ENCODE data around the gene GCDH.
A peak's percentile ranks its signal among the peaks of the same experiment; 100 is the strongest.

The GCDH gene

DNA sequence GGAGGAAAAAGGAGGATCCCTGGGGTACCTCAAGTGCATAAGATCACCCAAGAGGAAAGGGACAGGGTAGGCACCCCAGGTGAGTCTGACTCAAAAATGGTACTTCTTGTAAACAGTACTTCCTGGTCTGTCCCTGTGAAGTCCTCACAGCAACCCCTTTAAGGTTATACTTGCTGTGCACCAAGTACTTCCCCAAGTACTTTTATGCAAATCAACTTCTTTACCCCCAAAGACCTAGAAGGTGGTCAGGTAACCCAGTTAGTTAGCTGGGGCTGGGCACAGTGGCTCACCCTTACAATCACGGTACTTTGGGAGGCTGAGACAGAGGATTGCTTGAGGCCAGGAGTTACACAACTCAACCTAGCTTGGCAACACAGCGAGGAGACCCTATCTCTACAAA lies 49.9 kb downstream of the GCDH start:
- DNase-seq (ENCODE audit: low read depth in 2 of 2) = no peak

DNA sequence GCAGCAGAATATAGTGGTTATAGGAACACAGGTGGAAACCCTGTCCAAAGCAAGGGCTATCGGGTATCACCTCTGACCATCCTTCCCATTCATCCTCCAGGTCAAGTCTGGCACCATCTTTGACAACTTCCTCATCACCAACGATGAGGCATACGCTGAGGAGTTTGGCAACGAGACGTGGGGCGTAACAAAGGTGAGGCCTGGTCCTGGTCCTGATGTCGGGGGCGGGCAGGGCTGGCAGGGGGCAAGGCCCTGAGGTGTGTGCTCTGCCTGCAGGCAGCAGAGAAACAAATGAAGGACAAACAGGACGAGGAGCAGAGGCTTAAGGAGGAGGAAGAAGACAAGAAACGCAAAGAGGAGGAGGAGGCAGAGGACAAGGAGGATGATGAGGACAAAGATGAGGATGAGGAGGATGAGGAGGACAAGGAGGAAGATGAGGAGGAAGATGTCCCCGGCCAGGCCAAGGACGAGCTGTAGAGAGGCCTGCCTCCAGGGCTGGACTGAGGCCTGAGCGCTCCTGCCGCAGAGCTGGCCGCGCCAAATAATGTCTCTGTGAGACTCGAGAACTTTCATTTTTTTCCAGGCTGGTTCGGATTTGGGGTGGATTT lies 52.6 kb downstream of the GCDH start:
- no peak for DNase-seq (ENCODE audit: low read depth in 2 of 2)

DNA sequence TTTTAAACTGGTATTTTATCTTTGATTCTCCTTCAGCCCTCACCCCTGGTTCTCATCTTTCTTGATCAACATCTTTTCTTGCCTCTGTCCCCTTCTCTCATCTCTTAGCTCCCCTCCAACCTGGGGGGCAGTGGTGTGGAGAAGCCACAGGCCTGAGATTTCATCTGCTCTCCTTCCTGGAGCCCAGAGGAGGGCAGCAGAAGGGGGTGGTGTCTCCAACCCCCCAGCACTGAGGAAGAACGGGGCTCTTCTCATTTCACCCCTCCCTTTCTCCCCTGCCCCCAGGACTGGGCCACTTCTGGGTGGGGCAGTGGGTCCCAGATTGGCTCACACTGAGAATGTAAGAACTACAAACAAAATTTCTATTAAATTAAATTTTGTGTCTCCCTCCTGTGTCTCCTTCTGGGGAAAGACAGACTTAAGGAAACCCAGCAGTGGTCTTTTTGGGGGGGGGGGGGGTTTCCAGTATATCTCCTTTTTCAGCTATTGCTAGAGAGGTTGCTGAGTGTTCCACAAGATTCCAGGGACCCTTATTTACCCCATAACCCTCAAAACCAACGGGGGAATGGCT lies 53.2 kb downstream of the GCDH start:
- DNase-seq (ENCODE audit: low read depth in 2 of 2) = no peak

DNA sequence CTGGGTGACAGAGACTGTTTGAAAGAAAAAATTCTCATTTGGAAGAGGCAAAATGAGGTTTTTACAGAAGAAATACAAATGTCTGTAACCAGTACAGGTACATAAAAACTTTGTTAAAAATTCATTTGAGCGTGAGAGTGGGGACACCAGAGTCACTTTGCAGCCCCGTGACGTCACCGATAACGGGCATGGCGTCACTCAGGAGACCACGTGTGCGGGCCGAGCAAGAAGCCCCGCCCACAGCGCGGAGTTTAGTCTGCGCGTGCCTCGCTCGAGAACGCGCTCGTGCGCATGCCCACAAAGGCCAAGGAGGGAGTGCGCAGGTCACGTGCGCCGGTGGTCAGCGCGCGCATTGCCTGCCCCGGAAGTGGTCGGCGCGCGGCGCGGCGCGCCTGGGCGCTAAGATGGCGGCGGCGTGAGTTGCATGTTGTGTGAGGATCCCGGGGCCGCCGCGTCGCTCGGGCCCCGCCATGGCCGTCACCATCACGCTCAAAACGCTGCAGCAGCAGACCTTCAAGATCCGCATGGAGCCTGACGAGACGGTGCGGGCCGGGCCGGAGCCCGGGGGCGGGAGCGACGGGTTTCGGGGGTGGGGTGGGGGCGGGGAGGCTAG lies 54.6 kb downstream of the GCDH start, which contains the start of gene RAD23A:
Gene RAD23A, plus strand, starts transcription at position 384 of the 613 bp plus-strand sequence. Its CDS starts 87 bp downstream, at position 471.
- DNase-seq (ENCODE audit: low read depth in 2 of 2) = peak; percentile 97 to 98

DNA sequence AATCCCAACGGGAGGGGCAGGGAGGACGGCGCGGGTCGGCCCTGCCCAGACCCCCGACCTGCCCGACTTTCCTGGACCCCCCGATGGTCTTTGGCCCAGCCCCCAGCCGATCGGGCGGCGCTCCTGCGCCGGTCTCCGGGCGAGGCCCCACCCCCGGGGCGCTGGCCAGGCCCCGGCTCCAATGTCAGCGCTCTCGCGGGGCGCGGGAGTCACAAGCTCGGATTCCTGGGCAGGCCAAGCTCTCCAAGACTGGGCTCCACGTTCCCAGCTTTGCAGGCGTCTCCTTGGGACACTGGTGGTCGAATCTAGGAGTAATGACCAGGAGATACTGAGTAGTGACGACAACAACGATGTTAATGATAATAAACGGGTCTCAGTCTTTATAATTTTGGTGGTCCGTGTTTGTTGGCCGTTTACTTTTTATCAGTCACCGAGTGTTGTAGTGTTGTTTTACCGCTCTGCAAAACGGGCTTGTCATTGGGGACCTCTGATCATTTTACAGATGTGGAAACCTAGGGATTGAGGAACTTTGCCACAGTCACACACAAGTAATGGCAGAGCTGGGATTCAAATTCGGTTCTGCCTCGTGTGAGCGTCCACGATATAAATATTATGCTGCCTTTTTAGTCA lies 55.2 kb downstream of the GCDH start:
- DNase-seq (ENCODE audit: low read depth in 2 of 2) = peak in 1 of 2 donors; percentile 33

DNA sequence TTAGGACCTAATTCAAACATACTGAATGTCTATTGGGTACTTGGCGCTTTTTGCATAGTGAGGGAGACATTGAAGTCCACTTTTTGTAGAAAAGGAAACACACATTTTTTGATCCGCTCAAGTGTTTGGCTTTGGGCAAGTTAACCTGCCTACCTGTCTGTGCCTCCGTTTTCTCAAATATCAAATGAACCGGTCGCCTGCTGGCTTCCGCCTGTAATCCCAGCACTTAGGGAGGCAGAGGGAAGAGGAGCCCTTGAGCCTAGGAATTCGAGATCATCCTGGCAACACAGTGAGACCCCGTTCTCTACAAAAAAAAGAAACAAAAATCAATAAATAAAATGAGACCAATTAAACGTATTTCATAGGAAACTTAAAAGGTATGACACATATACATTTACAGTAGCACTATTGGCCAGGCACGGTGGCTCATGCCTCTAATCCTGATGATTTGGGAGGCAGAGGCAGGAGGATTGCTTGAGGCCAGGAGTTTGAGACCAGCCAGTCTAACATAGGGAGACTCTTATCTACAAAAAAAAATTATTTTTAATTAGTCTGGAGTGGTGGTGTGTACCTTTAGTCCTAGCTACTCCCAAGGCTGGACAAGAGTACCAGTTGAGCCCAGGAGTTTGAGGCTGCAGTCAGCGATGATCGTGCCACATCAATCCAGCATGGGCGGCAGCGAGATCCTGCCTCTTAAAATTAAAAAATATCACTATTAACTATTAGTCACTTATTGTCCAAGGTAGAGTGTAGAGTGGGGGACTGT lies 56.0 kb downstream of the GCDH start:
- DNase-seq (ENCODE audit: low read depth in 2 of 2) = no peak

DNA sequence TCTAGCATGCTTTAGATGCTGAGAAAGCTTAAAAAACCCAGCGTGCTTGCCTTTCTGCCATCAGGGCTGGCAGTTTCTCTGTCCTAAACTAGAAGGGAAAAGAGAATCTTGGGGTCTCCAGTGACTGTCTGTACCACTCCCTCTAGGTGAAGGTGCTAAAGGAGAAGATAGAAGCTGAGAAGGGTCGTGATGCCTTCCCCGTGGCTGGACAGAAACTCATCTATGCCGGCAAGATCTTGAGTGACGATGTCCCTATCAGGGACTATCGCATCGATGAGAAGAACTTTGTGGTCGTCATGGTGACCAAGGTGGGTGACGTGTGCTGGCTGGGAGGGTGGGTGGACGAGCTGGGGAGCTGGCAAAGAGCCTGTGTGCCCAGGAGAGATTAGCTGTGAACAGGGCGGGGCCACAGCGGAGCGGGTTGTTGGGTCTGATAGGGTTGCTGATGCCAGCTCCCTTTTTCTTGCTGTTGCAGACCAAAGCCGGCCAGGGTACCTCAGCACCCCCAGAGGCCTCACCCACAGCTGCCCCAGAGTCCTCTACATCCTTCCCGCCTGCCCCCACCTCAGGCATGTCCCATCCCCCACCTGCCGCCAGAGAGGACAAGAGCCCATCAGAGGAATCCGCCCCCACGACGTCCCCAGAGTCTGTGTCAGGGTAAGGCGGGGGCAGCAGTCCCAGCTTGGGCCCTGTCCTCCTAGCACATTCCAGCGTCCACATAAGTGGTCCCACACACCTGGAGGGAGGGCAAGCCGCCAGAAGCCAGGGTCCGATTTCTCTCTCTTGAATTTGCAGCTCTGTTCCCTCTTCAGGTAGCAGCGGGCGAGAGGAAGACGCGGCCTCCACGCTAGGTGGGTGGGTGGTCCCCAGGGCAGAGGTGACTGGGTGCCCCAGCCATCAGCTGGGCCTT lies 57.0 kb downstream of the GCDH start:
- no peak for DNase-seq (ENCODE audit: low read depth in 2 of 2)

DNA sequence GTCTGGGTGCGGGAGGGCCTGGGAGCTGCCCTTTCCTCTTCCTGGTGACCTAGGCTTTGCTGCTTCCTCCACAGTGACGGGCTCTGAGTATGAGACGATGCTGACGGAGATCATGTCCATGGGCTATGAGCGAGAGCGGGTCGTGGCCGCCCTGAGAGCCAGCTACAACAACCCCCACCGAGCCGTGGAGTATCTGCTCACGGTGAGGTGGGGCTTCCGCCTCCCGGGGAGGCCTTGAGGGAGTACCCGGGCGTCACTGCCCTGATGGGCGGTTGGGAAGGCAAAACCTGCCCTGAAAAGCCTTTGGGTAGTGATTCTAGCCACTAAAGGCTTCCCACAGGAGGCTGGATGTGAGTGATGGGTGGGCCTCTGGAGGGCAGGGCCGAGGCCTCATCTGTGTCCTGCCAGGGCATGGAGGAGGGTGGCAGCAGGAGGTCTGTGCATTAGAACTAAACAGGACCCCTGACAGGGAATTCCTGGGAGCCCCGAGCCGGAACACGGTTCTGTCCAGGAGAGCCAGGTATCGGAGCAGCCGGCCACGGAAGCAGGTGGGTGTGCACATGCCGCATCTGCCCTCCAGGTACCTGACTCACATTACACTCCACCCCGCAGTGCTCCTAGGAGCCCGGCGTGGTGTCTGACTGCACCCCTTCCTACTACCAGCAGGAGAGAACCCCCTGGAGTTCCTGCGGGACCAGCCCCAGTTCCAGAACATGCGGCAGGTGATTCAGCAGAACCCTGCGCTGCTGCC lies 57.8 kb downstream of the GCDH start:
- no peak for DNase-seq (ENCODE audit: low read depth in 2 of 2)

Data from stimulated activated CD8-positive, alpha-beta memory T cell treated with anti-CD3 and anti-CD28 coated beads, Interleukin-2, amount 100 ng/mL, for 1 hour (primary cell).